ENCODE results near the gene CEP68. TPM values are rescaled to one million over a fixed set of nuclear protein-coding genes. Genes with fewer than 3 reads are reported as not detected.
"Not testable (repeated sequence)": the region's sequence is repeated elsewhere in the genome, so short reads cannot be mapped to it uniquely, and the experiment has no call there.

Gene CEP68
- total and polyA plus RNA-seq, 7 experiments from 2014 or later: 8.5 to 52.0 (median 25.6) TPM

DNA sequence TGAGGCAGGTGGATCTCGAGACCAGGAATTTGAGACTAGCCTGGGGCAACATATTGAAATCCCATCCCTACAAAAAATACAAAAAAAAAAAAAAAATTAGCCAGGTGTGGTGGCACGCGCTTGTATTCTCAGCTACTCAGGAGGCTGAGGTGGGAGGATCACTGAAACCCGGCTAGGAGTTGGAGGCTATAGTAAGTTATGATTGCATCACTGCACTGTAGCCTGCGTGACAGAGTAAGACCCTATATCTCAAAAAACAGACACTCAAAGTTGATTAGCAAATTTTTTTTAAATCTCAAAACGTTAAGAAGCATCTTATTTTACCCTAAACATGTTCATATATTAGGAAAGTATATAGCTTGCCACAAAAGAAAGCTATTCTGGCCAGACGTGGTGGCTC is 66.1 kb downstream of the CEP68 start:
- no peaks in the 10 kb centered on the region for H3K27me3 ChIP-seq (ENCODE audit: control insufficient read depth in 2 of 2, insufficient read depth in 2 of 2, low read length in 2 of 2)
- H3K27ac ChIP-seq (ENCODE audit: low read depth, low read length): no peak overlapping the region
- no peak overlapping the region for H3K4me3 ChIP-seq (ENCODE audit: low read length)
- peaks cover 30 to 31% of the 10 kb centered on the region in 2 donors for H3K4me1 ChIP-seq (ENCODE audit: control insufficient read depth in 2 of 2, insufficient read depth in 2 of 2, low read length in 2 of 2)
- peaks cover 41 to 89% (median 70%) of the 10 kb centered on the region in 7 donors for H3K4me1 Mint-ChIP-seq
- H3K36me3 ChIP-seq (ENCODE audit: control insufficient read depth in 2 of 3, insufficient read depth in 3 of 3, low read length in 3 of 3): no peaks in the 10 kb centered on the region
- H3K27ac Mint-ChIP-seq: peak overlapping the region in 2 of 9 donors; percentile 25 to 49
- ATAC-seq (peak; percentile 19), DNase-seq (no peak)
- no peaks in the 10 kb centered on the region for H3K9me3 ChIP-seq (ENCODE audit: control insufficient read depth in 2 of 3, low read length in 3 of 3)
- POLR2A ChIA-PET: interaction anchor here (0.8 kb wide), 1 partner anchor 41 kb away, joined by 3 read pairs; no protein-coding TSS in a partner anchor
- H3K27me3 Mint-ChIP-seq: no peaks in the 10 kb centered on the region
- intact Hi-C loops (cut with micrococcal nuclease): no loop called here
- H3K36me3 Mint-ChIP-seq: peaks cover 0 to 4% (median 0%) of the 10 kb centered on the region in 5 donors
- peak overlapping the region in 5 of 10 donors; percentile 23 to 70 (median 49) for H3K4me3 Mint-ChIP-seq
- CTCF ChIA-PET: interaction anchor here (0.7 to 0.9 kb wide), 2 partner anchors 60 to 1278 kb away, joined by 3 to 5 read pairs; no protein-coding TSS in a partner anchor
- H3K9me3 Mint-ChIP-seq: no peaks in the 10 kb centered on the region

DNA sequence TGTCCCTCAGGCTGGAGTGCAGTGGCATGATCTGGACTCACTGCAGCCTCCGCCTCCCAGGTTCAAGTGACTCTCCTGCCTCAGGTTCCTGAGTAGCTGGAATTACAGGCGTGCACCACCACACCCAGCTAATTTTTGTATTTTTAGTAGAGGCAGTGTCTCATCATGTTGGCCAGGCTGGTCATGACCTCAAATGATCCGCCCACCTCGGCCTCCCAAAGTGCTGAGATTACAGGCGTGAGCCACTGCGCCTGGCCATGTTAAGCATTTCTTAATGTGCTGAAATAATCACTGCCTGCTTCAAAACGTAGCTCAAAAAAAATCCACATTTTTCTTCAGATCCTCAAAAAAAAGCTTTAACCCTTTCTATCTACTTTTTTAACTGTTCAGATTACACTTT is 69.2 kb downstream of the CEP68 start:
- H3K4me1 Mint-ChIP-seq: peaks cover 44 to 84% (median 63%) of the 10 kb centered on the region in 7 donors
- H3K9me3 ChIP-seq (ENCODE audit: control insufficient read depth in 2 of 3, low read length in 3 of 3); DNase-seq; H3K27ac ChIP-seq (ENCODE audit: low read depth, low read length); H3K27ac Mint-ChIP-seq; H3K27me3 Mint-ChIP-seq; H3K36me3 Mint-ChIP-seq; H3K4me3 ChIP-seq (ENCODE audit: low read length); H3K36me3 ChIP-seq (ENCODE audit: control insufficient read depth in 2 of 3, insufficient read depth in 3 of 3, low read length in 3 of 3); H3K27me3 ChIP-seq (ENCODE audit: control insufficient read depth in 2 of 2, insufficient read depth in 2 of 2, low read length in 2 of 2); ATAC-seq; intact Hi-C loops (cut with micrococcal nuclease); H3K9me3 Mint-ChIP-seq: not testable (repeated sequence)
- H3K4me1 ChIP-seq (ENCODE audit: control insufficient read depth in 2 of 2, insufficient read depth in 2 of 2, low read length in 2 of 2): peaks cover 30 to 34% of the 10 kb centered on the region in 2 donors
- CTCF ChIA-PET: interaction anchor here (1.2 kb wide), 1 partner anchor 12 kb away, joined by 5 read pairs; no protein-coding TSS in a partner anchor
- peak overlapping the region in 9 of 10 donors; percentile 16 to 100 (median 43) for H3K4me3 Mint-ChIP-seq
- POLR2A ChIA-PET: interaction anchor here (0.5 to 0.6 kb wide), 2 partner anchors 31 to 1072 kb away, joined by 3 read pairs; no protein-coding TSS in a partner anchor

DNA sequence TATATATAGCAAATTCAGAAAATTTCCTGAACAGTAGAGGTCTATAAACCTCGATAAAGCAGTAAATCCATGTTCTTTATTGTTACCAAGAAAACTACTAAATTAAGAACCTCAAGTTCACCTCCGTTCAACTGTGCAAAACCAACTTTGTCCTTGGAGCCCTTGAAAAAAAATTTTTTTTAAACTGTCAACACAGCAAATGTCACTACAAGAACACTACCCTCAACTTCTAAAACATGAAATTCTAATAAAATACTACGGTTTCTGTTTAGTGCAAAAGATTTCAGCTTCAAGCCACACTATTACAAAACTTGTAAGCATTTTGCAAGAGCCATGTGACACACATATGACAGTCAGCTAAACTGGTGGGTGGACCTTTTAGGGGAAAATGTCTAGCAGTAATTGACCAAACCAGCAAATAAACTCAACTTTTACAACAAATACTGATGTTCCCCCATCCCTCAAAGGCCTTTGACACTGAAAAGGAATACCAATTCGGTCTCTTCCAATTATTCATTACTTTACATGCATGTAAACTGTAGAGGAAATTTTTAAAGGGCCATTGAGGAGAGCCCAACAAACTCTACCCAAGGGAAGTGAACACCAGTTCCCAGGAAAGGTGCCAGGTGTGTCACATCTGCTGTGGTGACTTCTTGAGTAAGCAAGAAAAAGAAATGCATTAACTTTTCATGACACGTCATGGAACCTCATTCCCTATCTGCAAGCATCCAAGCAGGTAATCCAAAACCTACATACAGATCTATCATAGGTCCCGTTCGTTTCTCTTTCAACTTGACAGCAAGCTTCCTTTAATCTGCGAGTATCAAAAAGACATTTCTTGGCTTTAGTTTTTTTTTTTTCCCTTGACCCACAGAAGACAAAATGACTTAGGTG is 72.3 kb downstream of the CEP68 start:
- Histone ChIP-seq H3K4me1 (ENCODE audit: control insufficient read depth in 2 of 2, insufficient read depth in 2 of 2, low read length in 2 of 2) (peaks cover 27 to 31% of the 10 kb centered on the region in 2 donors), H3K36me3 (ENCODE audit: control insufficient read depth in 2 of 3, insufficient read depth in 3 of 3, low read length in 3 of 3) (peaks cover 0 to 8% (median 0%) of the 10 kb centered on the region in 3 experiments), H3K9me3 (ENCODE audit: control insufficient read depth in 2 of 3, low read length in 3 of 3) (no peaks in the 10 kb centered on the region), H3K27ac (ENCODE audit: low read depth, low read length) (peak overlapping the region; percentile 98), H3K4me3 (ENCODE audit: low read length) (peak overlapping the region; percentile 78), H3K27me3 (ENCODE audit: control insufficient read depth in 2 of 2, insufficient read depth in 2 of 2, low read length in 2 of 2) (no peaks in the 10 kb centered on the region)
- Mint-ChIP-seq H3K36me3 (peaks cover 0 to 4% (median 3%) of the 10 kb centered on the region in 5 donors), H3K27ac (peak overlapping the region; percentile 95 to 100 (median 99)), H3K9me3 (no peaks in the 10 kb centered on the region), H3K4me1 (peaks cover 33 to 58% (median 44%) of the 10 kb centered on the region in 7 donors), H3K4me3 (peak overlapping the region; percentile 90 to 100 (median 98)), H3K27me3 (peaks cover 0 to 11% (median 0%) of the 10 kb centered on the region in 5 donors)
- POLR2A ChIA-PET: interaction anchor here (0.7 to 3.5 kb wide), 6 partner anchors 14 to 379 kb away, joined by 3 to 51 read pairs (median 7); partner anchors contain the start of genes ACTR2 and CEP68
- intact Hi-C loops (cut with micrococcal nuclease): no loop called here
- no peak for ATAC-seq
- CTCF ChIA-PET: interaction anchor here (1.2 to 3.4 kb wide), 2 partner anchors 64 to 91 kb away, joined by 3 to 12 read pairs; no protein-coding TSS in a partner anchor
- peak in 1 of 9 donors; percentile 16 for DNase-seq

DNA sequence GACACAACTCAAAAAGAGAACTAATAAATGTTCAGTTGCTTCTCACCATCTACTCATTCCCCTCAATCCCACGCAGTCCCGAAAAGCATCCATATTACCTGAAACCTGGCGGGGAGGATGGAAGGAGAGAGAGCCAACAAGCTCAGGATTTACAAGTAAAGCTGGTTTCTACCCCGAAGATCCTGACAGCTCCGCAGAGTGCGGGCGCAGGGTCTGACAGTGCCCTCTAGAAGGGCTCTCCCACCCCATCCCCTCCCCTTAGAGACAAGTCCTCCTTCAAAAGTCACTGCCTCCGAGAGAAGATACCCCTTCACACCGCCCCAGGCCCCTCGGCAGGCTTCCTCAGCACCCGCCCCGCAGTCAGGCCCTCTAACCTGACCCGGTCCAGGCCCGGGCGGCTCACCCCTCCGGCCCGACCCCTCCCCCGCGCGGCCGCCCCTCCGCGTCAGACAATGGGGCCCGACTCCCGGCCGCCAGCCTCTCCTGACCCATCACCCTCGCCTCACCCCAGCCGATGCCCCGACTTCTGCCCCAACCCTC is 73.1 kb downstream of the CEP68 start:
- Mint-ChIP-seq H3K9me3 (no peaks in the 10 kb centered on the region), H3K4me1 (peaks cover 31 to 54% (median 42%) of the 10 kb centered on the region in 7 donors), H3K27ac (peak overlapping the region; percentile 95 to 100 (median 99)), H3K4me3 (peak overlapping the region; percentile 90 to 100 (median 98)), H3K36me3 (peaks cover 0 to 4% (median 3%) of the 10 kb centered on the region in 5 donors), H3K27me3 (peaks cover 0 to 13% (median 0%) of the 10 kb centered on the region in 5 donors)
- Histone ChIP-seq H3K27ac (ENCODE audit: low read depth, low read length) (peak overlapping the region; percentile 98), H3K4me3 (ENCODE audit: low read length) (peak overlapping the region; percentile 78), H3K4me1 (ENCODE audit: control insufficient read depth in 2 of 2, insufficient read depth in 2 of 2, low read length in 2 of 2) (peaks cover 27 to 31% of the 10 kb centered on the region in 2 donors), H3K36me3 (ENCODE audit: control insufficient read depth in 2 of 3, insufficient read depth in 3 of 3, low read length in 3 of 3) (peaks cover 0 to 8% (median 0%) of the 10 kb centered on the region in 3 experiments), H3K27me3 (ENCODE audit: control insufficient read depth in 2 of 2, insufficient read depth in 2 of 2, low read length in 2 of 2) (no peaks in the 10 kb centered on the region), H3K9me3 (ENCODE audit: control insufficient read depth in 2 of 3, low read length in 3 of 3) (no peaks in the 10 kb centered on the region)
- CTCF ChIA-PET: interaction anchor here (0.6 to 3.4 kb wide), 6 partner anchors 65 to 212 kb away, joined by 3 to 12 read pairs (median 4); partner anchors contain the start of gene ACTR2
- no peak for ATAC-seq
- DNase-seq: peak in 5 of 9 donors; percentile 12 to 71 (median 26)
- POLR2A ChIA-PET: interaction anchor here (1.0 to 3.5 kb wide), 12 partner anchors 10 to 1541 kb away, joined by 3 to 51 read pairs (median 5); partner anchors contain the start of genes ACTR2, CEP68, MDH1 and SLC1A4
- intact Hi-C loops (cut with micrococcal nuclease): no loop called here

DNA sequence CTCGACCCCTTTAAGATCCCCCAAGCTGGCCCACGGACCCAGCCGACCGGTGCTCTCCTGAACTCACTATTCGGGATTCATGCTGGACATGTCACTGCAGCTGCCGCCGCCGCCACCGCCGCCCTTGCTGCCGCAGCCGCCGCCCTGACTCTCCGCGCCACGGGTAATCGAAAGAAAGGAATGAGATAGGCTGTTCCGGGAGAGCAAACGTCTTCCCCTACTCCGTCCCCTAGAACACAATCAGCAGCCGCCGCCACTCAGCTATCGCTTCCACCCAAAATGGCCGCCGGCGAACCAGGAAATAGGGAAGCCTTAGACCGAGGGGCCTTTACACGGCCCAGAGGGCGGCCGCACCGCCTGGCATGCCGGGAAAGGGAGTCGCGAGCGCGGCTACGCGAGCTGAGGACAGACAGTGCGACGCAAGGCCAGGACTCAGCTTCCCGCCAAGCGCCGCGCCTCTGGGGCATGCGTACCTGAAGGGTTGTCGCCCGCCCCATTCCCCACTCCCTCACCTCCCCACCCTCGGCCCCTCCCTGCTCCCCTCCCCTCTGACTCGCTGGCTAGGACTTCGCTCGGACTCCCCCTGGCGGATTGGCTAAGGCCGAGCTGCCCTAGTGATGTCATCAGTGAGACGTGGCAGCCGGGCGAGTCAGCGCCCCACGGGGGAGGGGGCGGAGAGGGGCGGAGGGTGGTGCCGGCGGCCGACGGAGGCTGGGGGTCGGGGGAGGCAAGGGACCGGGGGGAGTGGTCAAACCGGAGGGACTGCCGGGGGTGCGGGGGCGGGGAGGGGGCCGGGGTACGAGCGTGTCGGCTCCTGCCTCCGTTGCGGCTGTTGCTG is 73.8 kb downstream of the CEP68 start, which contains the start of gene RAB1A:
Gene RAB1A (minus strand): TSS at position 281 of the 838 bp plus-strand sequence. CDS start 191 bp downstream, at position 90.
- DNase-seq (peak; percentile 91 to 99 (median 98)), ATAC-seq (peak; percentile 94)
- no peaks in the 10 kb centered on the region for H3K27me3 ChIP-seq (ENCODE audit: control insufficient read depth in 2 of 2, insufficient read depth in 2 of 2, low read length in 2 of 2)
- peak within 1 kb of the TSS; percentile 95 to 100 (median 99) for H3K27ac Mint-ChIP-seq
- H3K27me3 Mint-ChIP-seq: peaks cover 0 to 17% (median 0%) of the 10 kb centered on the region in 5 donors
- peaks cover 0 to 8% (median 0%) of the 10 kb centered on the region in 3 experiments for H3K36me3 ChIP-seq (ENCODE audit: control insufficient read depth in 2 of 3, insufficient read depth in 3 of 3, low read length in 3 of 3)
- ChIA-PET CTCF (interaction anchor here (0.6 to 3.4 kb wide), 7 partner anchors 10 to 212 kb away, joined by 3 to 12 read pairs (median 4); partner anchors contain the start of gene ACTR2), POLR2A (interaction anchor here (0.6 to 3.5 kb wide), 16 partner anchors 9 to 1541 kb away, joined by 3 to 51 read pairs (median 4); partner anchors contain the start of genes ACTR2, AFTPH, CEP68 and MDH1)
- peak within 1 kb of the TSS; percentile 90 to 100 (median 98) for H3K4me3 Mint-ChIP-seq
- H3K9me3 Mint-ChIP-seq: no peaks in the 10 kb centered on the region
- H3K27ac ChIP-seq (ENCODE audit: low read depth, low read length): peak within 1 kb of the TSS; percentile 98
- intact Hi-C loops (cut with micrococcal nuclease): loop anchor here (1.0 to 5.0 kb wide), 18 partner anchors 33 to 1542 kb away; partner anchors contain the start of genes ACTR2 (in 2 of the 2), AFTPH (in 2 of the 2), CEP68 (in 2 of the 2) and UGP2 (in 2 of the 2)
- H3K36me3 Mint-ChIP-seq: peaks cover 0 to 4% (median 3%) of the 10 kb centered on the region in 5 donors
- H3K9me3 ChIP-seq (ENCODE audit: control insufficient read depth in 2 of 3, low read length in 3 of 3): no peaks in the 10 kb centered on the region
- H3K4me3 ChIP-seq (ENCODE audit: low read length): peak within 1 kb of the TSS; percentile 78
- peaks cover 24 to 47% (median 35%) of the 10 kb centered on the region in 7 donors for H3K4me1 Mint-ChIP-seq
- peaks cover 24 to 25% of the 10 kb centered on the region in 2 donors for H3K4me1 ChIP-seq (ENCODE audit: control insufficient read depth in 2 of 2, insufficient read depth in 2 of 2, low read length in 2 of 2)
